Right forelimb (tissue), 1 donor: ENCODE data around the gene RAB35.
A peak's percentile ranks its signal among the peaks of the same experiment; 100 is the strongest.

ENCODE experiments used
- DNase-seq: peaks from one replicate; pipeline ENCODE4 v3.0.0-alpha.2; 2018

Gene RAB35

DNA sequence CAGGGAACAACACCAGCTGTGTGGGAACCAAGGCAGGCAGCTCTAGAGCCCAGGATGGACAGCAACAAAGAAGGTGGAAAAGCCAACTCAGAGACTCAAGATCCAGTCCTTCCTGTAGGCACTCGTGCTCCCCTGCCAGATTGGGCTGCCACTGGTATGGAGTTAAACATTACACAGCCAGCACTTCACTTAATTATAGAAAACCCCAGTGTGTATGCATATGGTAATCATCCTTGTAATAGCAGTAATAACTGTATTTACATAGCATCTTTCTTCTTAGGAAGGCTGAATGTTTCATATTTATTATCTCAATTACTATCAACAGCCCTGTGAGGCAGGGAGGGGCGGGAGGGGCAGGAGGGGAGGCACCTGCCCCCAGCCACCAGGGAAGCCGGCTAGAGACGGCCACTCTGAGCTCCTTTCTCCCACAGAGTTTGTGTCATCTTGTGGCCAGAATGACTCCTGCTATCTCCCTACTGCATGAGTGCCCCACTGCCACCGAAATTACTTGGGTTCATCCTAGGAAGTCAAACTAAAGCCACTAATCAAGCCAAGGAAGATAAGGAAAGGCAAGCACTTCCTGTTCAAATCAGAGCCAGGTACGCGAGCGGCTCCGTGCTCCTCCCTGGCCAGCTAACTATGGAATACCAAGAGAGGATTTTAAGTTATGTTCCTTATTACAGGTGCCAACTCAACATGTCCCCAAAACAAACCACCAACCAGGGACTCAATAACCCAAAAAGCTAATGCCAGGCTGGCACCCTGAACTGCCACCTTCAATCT lies 15.7 kb upstream of the RAB35 start:
- DNase-seq, result no peak

DNA sequence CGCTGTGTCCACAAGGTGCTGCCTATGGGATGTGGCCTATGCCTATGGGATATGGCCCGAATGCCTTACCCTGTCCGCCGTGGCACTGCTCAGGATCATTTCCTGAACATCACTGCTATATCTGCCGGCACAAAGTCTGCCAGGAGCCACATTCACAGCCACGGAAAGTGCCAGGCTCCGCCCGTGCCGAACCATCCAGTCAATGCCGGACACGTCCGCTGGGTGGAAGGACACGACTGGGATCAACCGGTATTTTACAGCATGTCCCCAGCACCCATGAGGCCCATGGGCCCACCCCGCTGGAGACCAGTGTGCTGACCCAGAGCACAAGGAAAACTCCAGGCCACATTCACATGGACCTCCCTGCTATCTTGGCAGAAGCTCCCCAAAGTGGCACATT lies 14.6 kb upstream of the RAB35 start:
- DNase-seq, result no peak

DNA sequence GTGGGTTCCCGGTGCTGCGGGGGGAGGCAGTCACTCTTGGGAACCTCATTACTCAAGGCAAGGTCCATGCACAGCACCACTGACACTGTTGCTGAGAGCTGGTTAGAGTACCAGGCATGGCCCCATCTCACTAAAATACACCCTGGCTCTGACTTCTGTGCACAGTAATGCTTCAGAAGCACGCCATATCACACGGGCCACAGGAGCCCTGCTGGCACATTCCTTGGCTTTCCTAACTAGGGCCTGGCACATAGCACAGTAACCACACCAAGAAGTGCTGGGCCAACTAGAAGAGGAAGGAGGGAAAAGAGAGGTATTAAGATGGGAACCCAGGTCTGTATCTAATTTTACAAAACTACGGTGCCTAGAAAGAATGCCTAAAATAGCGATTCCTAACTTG lies 13.5 kb upstream of the RAB35 start:
- DNase-seq, result no peak

DNA sequence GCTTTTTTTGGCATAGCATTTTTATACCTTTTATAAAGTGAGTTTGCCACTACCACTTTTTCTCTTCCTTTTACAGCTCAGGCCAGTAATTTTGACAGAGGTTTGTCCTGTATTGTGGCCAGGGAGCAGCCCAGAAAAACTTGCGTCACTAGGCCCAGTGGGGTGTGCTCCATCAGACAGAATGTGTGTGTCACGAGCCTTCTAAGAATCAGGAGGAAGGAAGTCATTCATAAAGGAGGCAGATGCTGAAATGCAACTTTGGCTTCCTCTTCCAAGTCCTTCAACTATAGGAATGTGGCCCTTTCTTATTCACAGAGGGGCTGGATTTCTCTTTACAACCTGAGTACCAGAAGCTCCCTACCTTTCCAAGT lies 10.1 kb upstream of the RAB35 start:
- DNase-seq, result no peak

DNA sequence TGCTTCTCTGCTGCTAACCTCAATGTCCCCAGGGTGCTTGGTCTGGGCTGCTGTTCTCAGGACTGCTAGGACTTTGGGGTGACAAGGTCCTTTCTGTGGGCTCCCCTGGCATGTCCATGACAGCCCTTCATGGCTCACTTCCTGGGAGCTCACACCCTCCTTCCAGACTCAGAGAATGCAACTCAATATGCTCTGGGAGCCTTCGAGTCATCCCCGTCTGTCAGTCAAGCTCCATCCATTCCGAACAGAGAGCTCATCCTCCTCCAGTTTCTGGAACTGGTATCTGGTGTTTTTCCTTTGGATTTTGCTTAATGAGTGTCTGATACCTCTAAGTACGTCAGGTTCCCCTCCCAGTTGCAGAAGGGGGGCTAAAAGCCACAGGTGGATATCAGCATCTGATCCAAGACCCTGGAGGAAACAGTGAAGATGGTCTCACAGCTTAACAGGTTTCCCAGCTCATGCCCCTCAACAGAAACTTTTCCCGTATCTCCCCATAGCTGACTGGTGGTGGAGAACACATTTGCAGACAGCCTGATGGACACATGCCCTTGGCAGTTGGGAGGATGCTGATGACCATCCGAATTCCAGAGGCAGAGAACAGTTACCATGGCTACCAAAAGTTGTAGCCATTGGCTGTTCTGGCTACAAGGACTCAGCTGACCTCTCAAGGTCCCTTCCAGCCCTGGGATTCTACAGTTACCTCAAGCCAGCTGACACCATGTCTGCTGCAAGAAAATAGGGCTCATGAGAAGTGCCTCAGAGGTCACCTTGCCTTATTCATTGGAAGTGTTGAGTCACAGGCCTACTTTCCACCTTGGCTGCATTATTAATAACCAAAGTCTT lies 9.5 kb upstream of the RAB35 start:
- no peak for DNase-seq

DNA sequence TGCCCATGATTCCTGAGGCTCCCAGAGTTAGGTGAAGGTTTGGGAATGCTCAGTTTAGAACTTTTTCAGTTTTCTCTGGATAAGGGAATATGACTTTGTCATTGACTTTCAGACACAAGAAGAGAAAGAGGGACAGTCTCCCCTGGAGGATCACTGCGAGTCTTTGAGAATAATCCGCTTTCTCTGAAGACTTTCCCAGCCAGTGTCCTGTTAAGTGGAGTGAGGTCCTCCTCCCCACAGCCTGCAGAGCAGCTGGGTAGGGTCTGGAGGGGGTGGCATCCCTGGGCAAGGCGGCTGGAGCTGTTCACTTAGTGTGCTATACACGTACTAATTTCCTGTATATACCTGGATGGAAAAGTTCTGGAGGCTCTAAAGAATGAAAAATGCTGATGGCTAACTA lies 8.5 kb upstream of the RAB35 start:
- DNase-seq, result no peak

DNA sequence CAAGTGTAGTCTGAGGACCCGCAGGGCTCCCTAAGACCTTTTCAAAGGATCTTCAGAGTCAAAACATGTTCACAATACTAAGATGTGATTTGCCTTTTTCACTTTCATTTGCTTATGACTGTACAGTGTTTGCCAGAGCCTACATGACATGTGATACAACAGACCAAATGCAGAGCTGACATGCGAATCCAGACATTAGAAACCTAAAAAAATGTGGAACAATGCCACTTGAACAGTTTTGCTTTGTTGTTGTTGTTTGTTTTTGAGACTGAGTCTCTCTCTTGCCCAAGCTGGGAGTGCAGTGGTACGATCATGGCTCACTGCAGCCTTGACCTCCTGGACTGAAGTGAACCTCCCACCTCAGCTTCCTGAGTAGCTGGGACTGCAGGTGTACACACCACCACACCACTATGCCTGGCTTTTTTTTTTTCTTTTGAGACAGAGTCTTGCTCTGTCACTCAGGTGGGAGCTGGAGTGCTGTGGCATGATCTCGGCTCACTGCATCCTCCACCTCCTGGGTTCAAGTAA lies 5.3 kb upstream of the RAB35 start:
- no peak for DNase-seq

DNA sequence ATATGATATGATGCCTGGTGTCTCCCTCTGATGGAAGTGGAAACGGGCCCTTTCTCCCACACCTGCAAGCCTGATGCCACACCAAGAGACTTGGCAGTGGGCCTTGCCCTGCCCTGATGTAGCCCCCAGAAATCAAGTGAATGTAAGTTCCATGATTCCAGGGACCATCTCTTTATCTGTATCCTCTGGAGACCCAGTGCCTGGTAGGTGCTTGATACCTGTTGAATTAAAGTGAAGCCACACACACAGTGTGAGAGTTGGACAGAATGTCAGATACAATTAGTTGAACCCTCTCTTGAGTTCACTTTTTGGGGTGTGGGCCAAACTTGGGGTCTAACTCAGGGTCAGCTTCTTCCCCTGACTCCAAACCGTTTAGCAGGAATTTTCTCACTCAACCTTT lies 4.8 kb upstream of the RAB35 start:
- no peak for DNase-seq

DNA sequence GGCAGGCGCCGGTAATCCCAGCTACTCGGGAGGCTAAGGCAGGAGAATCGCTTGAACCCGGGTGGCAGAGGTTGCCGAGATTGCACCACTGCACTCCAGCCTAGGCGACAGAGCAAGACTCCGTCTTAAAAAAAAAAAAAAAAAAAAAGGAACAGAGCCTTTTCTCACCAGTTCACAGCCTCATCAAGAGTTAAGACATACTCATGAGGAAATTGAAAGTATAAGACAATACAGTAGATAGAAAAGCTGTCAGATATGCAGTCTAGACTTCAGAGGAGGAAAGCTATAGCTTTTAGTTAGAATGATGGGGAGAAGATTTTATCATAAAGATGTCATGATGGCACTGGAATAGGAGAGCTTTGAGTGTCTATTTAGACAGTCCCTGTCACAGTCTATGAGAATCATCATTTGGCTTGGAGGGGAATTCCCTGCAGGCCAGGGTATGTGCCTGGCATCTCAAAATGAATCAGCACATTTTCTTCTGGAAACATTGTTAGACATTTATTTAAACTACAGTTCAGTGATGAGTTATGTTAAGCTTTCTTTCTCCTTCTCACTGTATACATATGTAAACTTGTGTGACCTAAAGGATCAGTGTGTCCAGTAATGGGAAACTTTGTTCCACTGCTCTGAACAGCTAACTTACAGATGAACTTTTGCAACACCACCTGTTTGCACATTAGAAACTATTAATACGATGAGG lies 2.9 kb upstream of the RAB35 start:
- no peak for DNase-seq

DNA sequence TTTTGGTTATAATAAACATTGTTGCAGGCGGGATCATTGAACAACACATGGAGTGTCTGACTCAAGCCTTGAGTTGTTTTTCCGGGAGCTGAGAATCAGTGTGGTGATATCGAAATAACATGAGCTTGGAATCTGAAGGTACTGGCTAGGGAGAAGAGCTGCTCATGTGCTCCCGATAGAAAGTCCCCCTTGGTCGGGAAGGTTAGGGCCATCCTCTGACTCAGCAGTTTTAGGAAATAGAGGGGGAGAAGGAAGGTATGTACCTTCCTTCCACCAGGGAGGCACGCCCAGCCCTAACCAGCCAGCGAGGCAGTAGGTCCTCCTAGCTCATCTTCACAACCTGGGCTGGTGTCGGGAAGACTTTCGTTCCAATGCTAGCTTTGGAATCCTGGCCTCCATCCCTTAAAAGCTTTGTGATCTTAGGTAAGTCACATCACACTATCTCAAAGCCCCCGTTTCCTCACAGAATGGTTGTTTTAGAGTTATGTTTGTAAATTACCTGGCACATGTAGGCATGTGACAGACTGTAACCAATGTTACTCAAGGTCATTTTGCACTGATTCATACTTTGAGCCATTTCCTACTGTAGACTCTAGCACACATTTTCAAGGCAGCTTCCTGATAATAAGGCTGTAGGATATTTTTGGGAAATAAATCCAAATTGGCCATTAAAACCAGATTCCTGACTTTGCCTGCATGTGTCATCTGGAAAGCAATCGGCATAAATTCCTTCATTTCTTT lies 1.9 kb upstream of the RAB35 start:
- DNase-seq, result no peak

DNA sequence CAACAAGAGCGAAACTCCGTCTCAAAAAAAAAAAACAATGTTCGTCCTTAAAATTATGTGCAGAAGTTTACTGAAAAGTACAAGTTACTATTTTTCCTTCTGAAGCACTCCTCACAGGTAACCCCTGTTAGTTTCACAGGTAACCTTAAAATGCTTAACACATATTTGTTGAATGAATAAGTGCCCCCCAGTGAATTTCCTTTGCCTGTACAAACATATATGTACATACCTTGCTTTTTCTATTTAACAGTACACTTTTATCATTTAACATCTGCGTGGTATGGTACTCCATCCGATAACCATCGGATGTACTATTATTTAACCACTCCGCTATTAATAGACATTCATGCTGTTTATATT lies 1.4 kb upstream of the RAB35 start:
- DNase-seq, result no peak

DNA sequence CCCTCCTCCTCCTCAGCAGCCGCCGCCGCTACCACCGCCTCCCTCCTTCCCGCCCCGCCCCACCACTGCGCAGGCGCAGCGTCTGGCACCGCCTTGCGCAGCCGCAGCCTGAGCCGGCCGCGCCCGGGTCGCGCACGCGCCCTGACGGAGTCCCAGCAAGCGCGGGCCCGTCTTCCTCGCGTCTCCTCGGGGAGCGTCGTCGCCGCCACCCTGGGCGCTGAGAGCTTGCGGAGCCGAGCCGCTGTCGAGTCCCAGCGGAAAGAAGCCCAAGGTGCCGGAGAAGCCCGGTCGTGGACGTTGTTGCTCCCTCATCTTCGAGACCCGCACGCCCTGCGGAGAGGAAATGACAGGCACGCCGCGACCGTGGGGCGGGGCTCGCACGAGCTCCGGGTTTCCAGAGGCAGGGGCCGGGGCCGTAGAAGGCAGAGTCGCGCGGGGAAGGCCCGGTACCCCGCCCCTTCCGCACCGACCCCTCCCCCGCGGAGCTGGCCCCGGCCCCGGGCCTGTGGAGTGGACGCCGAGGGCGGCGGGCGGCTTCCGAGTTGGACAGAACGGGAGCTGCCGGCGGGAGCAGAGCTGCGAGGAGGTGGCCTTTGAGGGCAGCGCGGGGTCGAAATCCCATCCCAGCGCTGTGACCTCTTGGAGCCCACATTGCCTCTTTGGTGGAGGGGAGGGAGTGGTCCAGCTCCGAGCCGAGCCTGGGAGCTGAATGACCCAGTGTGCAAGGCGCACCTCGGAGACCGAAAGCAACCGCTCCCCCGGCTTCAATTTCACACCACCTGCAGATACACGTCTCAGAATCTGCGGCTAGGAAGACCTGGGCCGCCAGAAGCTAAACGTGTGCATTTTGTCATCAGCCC lies 469 bp upstream of the RAB35 start:
- DNase-seq, result peak; percentile 99

DNA sequence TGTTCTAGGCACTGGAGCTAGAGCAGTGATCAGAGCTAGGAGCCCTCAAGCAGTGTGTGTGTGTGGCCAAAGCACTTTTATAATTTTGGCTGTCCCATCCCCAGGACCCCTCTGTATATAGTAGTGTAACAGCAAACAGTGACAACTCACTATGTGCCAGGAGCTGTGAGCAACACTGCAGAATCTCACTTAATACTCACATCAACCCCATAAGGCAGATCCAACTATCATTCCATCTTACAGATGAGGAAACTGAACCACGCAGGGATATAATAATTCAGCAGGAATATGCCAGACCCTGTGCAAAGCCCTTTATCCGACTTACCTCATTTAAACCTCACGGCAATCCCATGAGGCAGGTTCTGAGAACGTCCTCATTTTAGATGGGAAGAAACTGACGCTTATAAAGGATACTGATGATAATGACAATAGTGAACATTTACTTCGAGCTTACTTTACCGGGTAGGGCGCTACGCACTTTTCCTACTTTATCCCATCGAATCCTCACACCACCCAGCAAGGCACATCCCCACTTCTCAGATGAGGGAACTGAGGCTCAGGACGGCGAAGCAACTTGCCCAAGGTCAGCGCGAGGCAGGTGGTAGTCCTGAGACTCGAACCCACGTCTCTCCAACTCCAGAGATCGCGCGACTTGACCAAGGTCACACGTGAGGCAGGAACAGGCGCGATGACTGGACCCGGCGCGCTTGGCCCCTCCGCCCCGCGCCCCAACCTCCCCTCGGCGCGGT lies 687 bp downstream of the RAB35 start:
- DNase-seq, result no peak

DNA sequence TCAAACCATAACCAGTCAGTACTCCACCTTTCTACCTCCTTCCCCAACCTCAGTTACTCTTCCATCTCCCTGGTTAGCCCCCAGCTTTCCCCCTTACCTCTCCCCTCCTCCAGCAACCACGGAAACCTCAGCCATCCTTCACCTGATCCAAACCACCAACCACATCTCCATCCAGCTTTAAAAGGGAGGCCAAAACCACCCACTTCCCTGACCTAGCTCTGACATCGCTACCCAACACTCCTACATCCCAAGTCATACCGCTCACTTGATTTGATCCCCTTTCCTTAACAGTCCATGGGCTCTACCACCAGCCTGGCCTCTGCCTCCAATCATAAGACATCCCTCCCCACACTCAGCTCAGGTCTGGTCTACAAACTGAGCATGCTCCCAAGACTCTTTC lies 1.5 kb downstream of the RAB35 start:
- DNase-seq, result no peak

DNA sequence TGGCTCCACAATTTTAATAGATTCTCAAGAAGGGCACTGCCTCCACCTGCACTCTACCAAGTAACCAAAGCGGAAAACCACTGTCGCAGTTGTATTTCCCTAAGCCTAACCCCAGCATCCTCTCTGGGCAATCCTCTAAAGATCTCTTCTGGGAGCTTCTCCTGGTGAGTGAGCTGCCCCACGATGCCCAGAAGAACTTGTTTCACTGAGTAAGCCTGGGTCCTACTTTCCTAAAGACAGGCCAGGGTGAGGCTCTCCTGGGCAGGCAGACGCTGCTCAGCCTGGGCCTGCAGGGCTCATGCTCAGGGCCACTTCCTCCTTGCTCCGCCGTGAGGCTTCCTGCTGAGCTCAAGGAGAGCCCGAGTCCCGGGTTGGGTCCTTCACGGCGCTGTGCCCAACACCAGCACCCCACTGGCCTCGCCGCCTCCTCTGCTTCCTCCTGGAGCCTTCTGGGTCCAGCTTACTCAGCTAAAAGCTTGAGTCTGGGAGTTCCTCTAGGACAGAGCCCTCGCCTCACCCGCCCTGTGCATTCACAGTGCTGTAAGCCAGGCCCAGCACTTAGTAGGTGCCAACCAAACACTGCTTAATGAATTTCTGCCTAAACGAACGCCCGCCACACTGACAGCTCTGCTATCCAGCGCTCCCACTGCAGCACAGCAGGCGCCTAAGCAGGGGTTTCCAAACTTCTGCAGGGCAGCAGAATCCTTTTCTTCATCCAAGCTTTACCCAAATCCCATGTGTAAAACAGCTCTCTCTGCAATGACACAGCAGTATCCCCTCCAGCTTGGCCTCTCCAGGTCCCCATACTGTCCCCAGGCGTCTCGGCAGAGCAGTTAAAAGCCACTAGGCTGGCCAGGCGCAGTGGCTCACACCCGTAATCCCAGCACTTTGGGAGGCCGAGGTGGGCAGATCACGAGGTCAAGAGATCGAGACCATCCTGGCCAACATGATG lies 5.7 kb downstream of the RAB35 start:
- DNase-seq, result no peak

DNA sequence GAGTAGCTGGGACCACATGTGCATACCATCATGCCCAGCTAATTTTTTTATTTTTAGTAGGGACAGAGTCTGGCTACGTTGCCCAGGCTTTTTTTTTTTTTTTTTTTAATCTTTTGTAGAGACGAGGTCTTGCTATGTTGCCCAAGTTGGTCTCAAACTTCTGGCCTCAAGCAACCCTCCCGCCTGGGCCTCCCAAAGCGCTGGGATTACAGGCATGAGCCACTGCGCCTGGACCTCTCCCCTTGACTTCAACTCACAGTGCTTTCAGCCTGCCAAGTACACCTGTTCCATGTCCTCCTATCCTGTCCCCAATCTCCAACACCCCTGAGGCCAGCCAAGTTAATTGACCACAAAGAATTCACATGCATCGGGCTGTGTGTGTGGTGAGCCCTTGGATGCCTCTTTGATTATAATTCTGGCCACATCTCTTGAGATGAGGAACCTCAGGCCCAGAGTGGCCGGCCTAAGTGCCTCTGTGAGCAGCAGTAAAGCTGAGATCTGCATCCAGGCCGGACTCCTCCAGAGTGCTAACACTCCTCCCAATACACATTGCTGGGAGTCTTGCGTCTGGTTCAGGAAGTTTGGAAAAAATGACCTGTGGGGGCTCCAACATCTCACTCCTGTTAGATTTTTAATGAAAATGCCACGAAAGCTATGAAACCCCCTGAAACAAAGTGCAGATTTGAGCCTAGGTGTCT lies 6.8 kb downstream of the RAB35 start:
- DNase-seq, result no peak

DNA sequence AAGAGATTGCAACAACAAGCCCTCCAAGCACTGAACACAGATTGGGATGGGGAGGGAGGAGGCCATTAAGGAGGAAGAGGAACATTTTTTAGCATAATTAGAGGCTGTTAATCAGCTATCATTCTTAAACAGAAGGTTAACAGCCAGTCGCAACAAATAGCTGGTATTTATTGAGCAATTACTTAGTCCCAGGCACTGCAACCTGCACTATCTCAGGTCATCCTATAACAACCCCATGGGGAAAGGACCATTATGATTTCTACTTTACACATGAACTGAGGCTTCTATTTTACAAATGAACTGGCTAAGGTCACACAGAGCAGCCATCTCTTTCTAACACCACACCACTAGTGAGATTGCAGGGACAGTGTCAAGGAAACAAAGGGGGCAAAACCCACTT lies 10.4 kb downstream of the RAB35 start:
- no peak for DNase-seq

DNA sequence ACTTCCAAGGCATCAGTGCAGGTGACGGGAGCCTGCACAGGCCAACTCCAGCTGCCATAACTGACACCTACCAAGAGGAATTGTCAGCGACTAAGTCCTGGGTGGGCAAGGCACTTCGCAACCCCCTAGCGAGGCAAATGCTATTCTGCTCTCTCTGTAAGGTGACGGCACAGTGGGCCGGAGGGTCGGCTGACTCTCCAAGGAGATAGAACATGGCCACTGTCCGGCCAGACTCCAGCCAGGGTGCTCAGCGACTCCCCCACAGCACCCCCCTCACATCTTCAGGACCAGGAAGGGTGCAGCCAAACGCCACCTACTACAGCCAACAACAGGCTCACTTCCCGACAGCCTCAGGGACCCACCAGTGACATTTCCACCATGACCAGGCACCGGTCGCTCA lies 13.2 kb downstream of the RAB35 start:
- DNase-seq, result no peak

DNA sequence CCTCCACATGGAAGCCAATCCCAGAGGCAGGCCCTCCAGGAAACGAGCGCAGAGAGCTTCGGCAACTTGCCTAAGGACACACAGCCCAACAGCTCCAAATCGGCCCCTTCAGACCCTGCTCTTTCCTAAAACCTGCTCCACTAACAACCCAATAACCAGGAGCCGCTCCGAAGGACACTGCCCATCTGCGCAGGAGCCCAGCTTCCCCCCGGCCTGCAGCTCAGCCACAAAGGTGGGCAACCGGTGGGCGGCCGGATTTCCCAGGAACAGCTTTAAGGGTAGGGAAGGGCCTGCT lies 13.6 kb downstream of the RAB35 start:
- DNase-seq, result no peak
